ENCODE data around the gene USP2. TPM values are rescaled to one million over a fixed set of nuclear protein-coding genes. Genes with fewer than 3 reads are reported as not detected.

The USP2 gene
- total RNA-seq, 1 experiment from 2014 or later = 3.1 TPM

- Histone ChIP-seq H3K27me3 (ENCODE audit: control insufficient read depth, insufficient read depth, low read length) (peaks cover 1% of the 10 kb centered on the region; the same call in 1 of the 2 replicates), H3K36me3 (ENCODE audit: control insufficient read depth, insufficient read depth, low read length) (no peaks in the 10 kb centered on the region), H3K9me3 (ENCODE audit: control insufficient read depth, insufficient read depth, low read depth, low read length) (no peaks in the 10 kb centered on the region), H3K27ac (ENCODE audit: low read length) (no peak overlapping the region), H3K4me1 (ENCODE audit: control insufficient read depth, insufficient read depth, low read length) (peaks cover 25% of the 10 kb centered on the region), H3K4me3 (ENCODE audit: low read depth in 2 of 2, low read length in 2 of 2) (no peak overlapping the region)
- DNase-seq (ENCODE audit: low read depth, low spot score) (no peak), ATAC-seq (no peak)
- ChIA-PET CTCF (no interaction called here), POLR2A (no interaction called here)
- TF ChIP-seq SIN3A (IDR thresholded peaks at IDR 0.05; ENCODE audit: borderline replicate concordance, insufficient read depth, low read depth, low read length) (no peak), TCF7L2 (IDR thresholded peaks at IDR 0.05; ENCODE audit: low read depth, low read length) (no peak), REST (IDR thresholded peaks at IDR 0.05; ENCODE audit: insufficient read depth in 1 of 2, low read depth in 2 of 2, low read length in 1 of 2) (no peak), POLR2AphosphoS5 (IDR thresholded peaks at IDR 0.05; ENCODE audit: low read depth, low read length) (no peak), CTCF (IDR thresholded peaks at IDR 0.05) (no peak)
- in situ Hi-C loops (cut with HindIII; ENCODE audit: low pct_unique_long_range_greater_than_20kb, low sequenced_read_pairs) (no loop called here), intact Hi-C loops (cut with micrococcal nuclease; ENCODE audit: unreplicated experiment) (no loop called here)
- BruUV-seq (replicated peaks) = no TSS peak
These were observed 21.9 kb downstream of the USP2 start for GRCh38 chr11:119359365-119360214.

DNA sequence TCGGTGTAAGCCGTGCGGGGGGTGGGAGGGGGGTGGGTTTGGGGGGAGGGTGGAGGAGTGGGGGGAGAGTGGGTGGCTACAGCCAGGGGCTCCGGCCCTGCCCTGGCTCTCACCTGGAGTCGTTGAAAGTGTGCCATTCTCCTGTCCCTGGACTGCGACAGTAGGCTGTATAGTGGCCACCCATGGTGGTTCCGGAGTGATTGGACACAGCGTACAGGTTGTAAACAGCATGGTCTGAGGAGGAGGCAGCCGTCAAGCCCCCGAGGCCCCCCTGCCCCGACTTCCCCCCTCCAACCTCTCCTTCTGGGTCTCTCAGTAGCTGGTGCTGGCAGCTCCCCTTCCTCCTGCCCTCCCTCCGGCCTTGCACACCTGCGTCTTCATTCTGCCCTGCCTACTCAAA lies 24.4 kb downstream of the USP2 start:
- ChIA-PET CTCF (interaction anchor here (0.5 to 1.2 kb wide), 3 partner anchors 14 to 31 kb away, joined by 4 to 7 read pairs (median 4); no protein-coding TSS in a partner anchor), POLR2A (no interaction called here)
- Histone ChIP-seq H3K4me3 (ENCODE audit: low read depth in 2 of 2, low read length in 2 of 2) (no peak overlapping the region), H3K27ac (ENCODE audit: low read length) (no peak overlapping the region), H3K36me3 (ENCODE audit: control insufficient read depth, insufficient read depth, low read length) (no peaks in the 10 kb centered on the region), H3K27me3 (ENCODE audit: control insufficient read depth, insufficient read depth, low read length) (no peaks in the 10 kb centered on the region), H3K9me3 (ENCODE audit: control insufficient read depth, insufficient read depth, low read depth, low read length) (no peaks in the 10 kb centered on the region), H3K4me1 (ENCODE audit: control insufficient read depth, insufficient read depth, low read length) (peaks cover 18% of the 10 kb centered on the region)
- TF ChIP-seq REST (IDR thresholded peaks at IDR 0.05; ENCODE audit: insufficient read depth in 1 of 2, low read depth in 2 of 2, low read length in 1 of 2) (no peak), TCF7L2 (IDR thresholded peaks at IDR 0.05; ENCODE audit: low read depth, low read length) (no peak), CTCF (IDR thresholded peaks at IDR 0.05) (no peak), POLR2AphosphoS5 (IDR thresholded peaks at IDR 0.05; ENCODE audit: low read depth, low read length) (no peak), SIN3A (IDR thresholded peaks at IDR 0.05; ENCODE audit: borderline replicate concordance, insufficient read depth, low read depth, low read length) (no peak)
- in situ Hi-C loops (cut with HindIII; ENCODE audit: low pct_unique_long_range_greater_than_20kb, low sequenced_read_pairs) = no loop called here
- ATAC-seq (no peak), DNase-seq (ENCODE audit: low read depth, low spot score) (no peak)
- intact Hi-C loops (cut with micrococcal nuclease; ENCODE audit: unreplicated experiment) = no loop called here
- BruUV-seq (replicated peaks) = no TSS peak

All from Panc1 (cell line).